ENCODE measurements around the gene RAB9A. TPM values are rescaled to one million over a fixed set of nuclear protein-coding genes. Genes with fewer than 3 reads are reported as not detected.

Gene RAB9A
- total and polyA plus RNA-seq, 4 donors: 9.0 to 22.9 (median 12.0) TPM

- H3K36me3 ChIP-seq (ENCODE audit: control insufficient read depth in 4 of 4, insufficient read depth in 3 of 4, low read depth in 1 of 4, low read length in 3 of 4): peaks cover 0 to 41% (median 11%) of the 10 kb centered on the region in 4 donors
- no peak overlapping the region for H3K27ac ChIP-seq (ENCODE audit: low read depth in 1 of 2, low read length in 2 of 2)
- H3K4me3 ChIP-seq (ENCODE audit: low read depth in 1 of 3, low read length in 3 of 3): no peak overlapping the region
- no peaks in the 10 kb centered on the region for H3K27me3 ChIP-seq (ENCODE audit: control insufficient read depth in 4 of 4, insufficient read depth in 4 of 4, low read length in 3 of 4)
- no peaks in the 10 kb centered on the region for H3K9me3 ChIP-seq (ENCODE audit: control insufficient read depth in 4 of 4, low read length in 3 of 4)
- no peaks in the 10 kb centered on the region for H3K4me1 ChIP-seq (ENCODE audit: control insufficient read depth in 4 of 4, insufficient read depth in 4 of 4, low read length in 3 of 4)
- H3K9ac ChIP-seq (ENCODE audit: low read depth in 1 of 2, low read length in 2 of 2): no peak overlapping the region
- TF ChIP-seq EGR1 (IDR thresholded peaks at IDR 0.05; ENCODE audit: low read depth in 2 of 2) (no peak), FOXA1 (IDR thresholded peaks at IDR 0.05) (no peak), YY1 (IDR thresholded peaks at IDR 0.05) (no peak), TAF1 (conservative IDR thresholded peaks at IDR 0.05) (no peak), JUND (IDR thresholded peaks at IDR 0.05) (no peak), RXRA (IDR thresholded peaks at IDR 0.05) (no peak), HNF4A (conservative IDR thresholded peaks at IDR 0.05) (no peak), GABPA (IDR thresholded peaks at IDR 0.05 in 1 of 2, conservative IDR thresholded peaks at IDR 0.05 in 1 of 2) (no peak), FOXA2 (IDR thresholded peaks at IDR 0.05) (no peak), SP1 (IDR thresholded peaks at IDR 0.05) (no peak), HNF4G (IDR thresholded peaks at IDR 0.05) (no peak), ZBTB33 (IDR thresholded peaks at IDR 0.05) (no peak), RAD21 (IDR thresholded peaks at IDR 0.05) (no peak), REST (IDR thresholded peaks at IDR 0.05) (no peak)
- TF ChIP-seq, protein P1, sequence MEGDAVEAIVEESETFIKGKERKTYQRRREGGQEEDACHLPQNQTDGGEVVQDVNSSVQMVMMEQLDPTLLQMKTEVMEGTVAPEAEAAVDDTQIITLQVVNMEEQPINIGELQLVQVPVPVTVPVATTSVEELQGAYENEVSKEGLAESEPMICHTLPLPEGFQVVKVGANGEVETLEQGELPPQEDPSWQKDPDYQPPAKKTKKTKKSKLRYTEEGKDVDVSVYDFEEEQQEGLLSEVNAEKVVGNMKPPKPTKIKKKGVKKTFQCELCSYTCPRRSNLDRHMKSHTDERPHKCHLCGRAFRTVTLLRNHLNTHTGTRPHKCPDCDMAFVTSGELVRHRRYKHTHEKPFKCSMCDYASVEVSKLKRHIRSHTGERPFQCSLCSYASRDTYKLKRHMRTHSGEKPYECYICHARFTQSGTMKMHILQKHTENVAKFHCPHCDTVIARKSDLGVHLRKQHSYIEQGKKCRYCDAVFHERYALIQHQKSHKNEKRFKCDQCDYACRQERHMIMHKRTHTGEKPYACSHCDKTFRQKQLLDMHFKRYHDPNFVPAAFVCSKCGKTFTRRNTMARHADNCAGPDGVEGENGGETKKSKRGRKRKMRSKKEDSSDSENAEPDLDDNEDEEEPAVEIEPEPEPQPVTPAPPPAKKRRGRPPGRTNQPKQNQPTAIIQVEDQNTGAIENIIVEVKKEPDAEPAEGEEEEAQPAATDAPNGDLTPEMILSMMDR (IDR thresholded peaks at IDR 0.05; ENCODE audit: low read depth, low read length, missing input control): no peak
- TF ChIP-seq, protein P2, sequence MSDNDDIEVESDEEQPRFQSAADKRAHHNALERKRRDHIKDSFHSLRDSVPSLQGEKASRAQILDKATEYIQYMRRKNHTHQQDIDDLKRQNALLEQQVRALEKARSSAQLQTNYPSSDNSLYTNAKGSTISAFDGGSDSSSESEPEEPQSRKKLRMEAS (IDR thresholded peaks at IDR 0.05): no peak
- TF ChIP-seq, protein P3, sequence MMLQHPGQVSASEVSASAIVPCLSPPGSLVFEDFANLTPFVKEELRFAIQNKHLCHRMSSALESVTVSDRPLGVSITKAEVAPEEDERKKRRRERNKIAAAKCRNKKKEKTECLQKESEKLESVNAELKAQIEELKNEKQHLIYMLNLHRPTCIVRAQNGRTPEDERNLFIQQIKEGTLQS (IDR thresholded peaks at IDR 0.05): no peak
- 83% methylated on average over 1 of the region's 1 CpG for WGBS
- no peak for DNase-seq (ENCODE audit: low spot score)
Measured at GRCh38 chrX:13755254-13755653, 66.3 kb downstream of the RAB9A start.
